Ovary (tissue), 3 donors: ENCODE data around the gene XYLT2.

Experiments
- POLR2A ChIP-seq: fragments of 450-650 bp; IDR thresholded peaks from one replicate; pipeline ENCODE4 v1.6.1; 2017; ENCODE audit warnings: antibody characterized with exemption, mild to moderate bottlenecking, moderate library complexity
- TF ChIP-seq, protein P1 (sequence below), 3 donors: fragments of 450-650 bp in 2 of 3; fragments of 200-600 bp in 1 of 3; IDR thresholded peaks; one replicate each; pipeline versions ENCODE4 v1.5.1 to v1.8.0; 2016 to 2022; ENCODE audit warnings: antibody characterized with exemption in 3 of 3, mild to moderate bottlenecking in 1 of 3
- donor health status: DM: no; HTN: no; CAD: no.

DNA sequence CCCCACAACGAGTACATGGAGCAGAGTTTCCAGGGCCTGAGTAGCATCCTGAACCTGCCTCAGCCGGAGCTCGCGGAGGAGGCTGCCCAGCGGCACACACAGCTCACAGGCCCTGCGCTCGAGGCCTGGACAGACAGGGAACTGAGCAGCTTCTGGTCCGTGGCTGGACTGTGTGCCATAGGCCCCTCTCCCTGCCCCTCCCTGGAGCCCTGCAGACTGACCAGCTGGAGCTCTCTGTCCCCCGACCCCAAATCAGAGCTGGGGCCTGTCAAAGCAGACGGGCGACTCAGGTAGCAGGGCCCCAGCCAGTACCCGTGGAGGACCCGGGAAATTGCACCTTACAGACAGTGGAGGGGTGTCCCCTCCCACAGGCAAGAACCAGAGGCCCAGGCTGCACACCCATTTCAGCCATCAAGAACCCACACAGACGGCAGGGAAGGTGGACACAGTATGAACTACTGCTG, 14.1 kb downstream of the XYLT2 start:
- TF ChIP-seq, protein P1, sequence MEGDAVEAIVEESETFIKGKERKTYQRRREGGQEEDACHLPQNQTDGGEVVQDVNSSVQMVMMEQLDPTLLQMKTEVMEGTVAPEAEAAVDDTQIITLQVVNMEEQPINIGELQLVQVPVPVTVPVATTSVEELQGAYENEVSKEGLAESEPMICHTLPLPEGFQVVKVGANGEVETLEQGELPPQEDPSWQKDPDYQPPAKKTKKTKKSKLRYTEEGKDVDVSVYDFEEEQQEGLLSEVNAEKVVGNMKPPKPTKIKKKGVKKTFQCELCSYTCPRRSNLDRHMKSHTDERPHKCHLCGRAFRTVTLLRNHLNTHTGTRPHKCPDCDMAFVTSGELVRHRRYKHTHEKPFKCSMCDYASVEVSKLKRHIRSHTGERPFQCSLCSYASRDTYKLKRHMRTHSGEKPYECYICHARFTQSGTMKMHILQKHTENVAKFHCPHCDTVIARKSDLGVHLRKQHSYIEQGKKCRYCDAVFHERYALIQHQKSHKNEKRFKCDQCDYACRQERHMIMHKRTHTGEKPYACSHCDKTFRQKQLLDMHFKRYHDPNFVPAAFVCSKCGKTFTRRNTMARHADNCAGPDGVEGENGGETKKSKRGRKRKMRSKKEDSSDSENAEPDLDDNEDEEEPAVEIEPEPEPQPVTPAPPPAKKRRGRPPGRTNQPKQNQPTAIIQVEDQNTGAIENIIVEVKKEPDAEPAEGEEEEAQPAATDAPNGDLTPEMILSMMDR (IDR thresholded peaks at IDR 0.05): no peak
- no peak for TF ChIP-seq POLR2A
